ENCODE measurements around the gene PLCXD1.
"Not testable (repeated sequence)": the region's sequence is repeated elsewhere in the genome, so short reads cannot be mapped to it uniquely, and the experiment has no call there.

Gene PLCXD1

GRCh38 chrX:255923-256331 is 25.3 kb upstream of the PLCXD1 start:
- Histone ChIP-seq H3K4me3 (ENCODE audit: low read length) (no peak overlapping the region), H3K36me3 (ENCODE audit: control insufficient read depth, low read depth, low read length) (no peaks in the 10 kb centered on the region), H3K27ac (ENCODE audit: low read length) (no peak overlapping the region), H3K27me3 (ENCODE audit: control insufficient read depth, insufficient read depth, low read length) (no peaks in the 10 kb centered on the region), H3K9me3 (ENCODE audit: control insufficient read depth, low read depth, low read length) (no peaks in the 10 kb centered on the region), H3K9ac (ENCODE audit: low read length) (no peak overlapping the region), H3K4me1 (ENCODE audit: control insufficient read depth, low read depth, low read length) (peaks cover 6% of the 10 kb centered on the region)

- H3K9me3 ChIP-seq (ENCODE audit: control insufficient read depth, low read depth, low read length); H3K27me3 ChIP-seq (ENCODE audit: control insufficient read depth, insufficient read depth, low read length); H3K4me1 ChIP-seq (ENCODE audit: control insufficient read depth, low read depth, low read length); H3K36me3 ChIP-seq (ENCODE audit: control insufficient read depth, low read depth, low read length); H3K27ac ChIP-seq (ENCODE audit: low read length); H3K9ac ChIP-seq (ENCODE audit: low read length); H3K4me3 ChIP-seq (ENCODE audit: low read length): not testable (repeated sequence)
Measured at GRCh38 chrX:257054-257453, 24.1 kb upstream of the PLCXD1 start.

DNA sequence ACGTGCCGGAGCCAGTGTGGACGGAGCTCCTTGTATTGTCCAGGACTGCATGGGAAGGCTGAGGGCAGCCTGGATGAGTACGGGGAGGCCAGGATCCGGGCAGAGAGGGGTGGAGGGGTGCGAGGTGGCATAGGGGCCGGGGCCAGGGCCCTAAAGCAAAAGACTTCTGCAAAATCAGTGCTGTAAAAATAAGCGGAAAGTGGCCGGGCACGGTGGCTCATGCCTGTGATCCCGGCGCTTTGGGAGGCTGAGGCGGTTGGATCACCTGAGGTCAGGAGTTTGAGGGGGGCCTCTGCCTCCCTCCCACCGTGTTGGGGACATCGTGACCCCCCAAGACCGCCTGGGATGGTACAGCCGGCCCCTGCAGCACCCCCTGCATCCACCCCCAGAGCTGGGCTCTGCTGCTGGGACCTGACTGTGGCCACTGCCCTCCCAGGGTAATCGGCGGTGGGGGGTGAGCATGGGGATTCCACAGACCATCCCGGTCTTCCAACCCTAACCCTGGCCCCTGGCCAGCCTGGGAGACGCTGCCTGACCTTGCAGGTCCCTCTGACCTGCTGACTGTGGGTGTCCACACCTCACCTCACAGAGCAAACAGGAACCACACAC is 23.4 kb upstream of the PLCXD1 start:
- Histone ChIP-seq H3K27ac (ENCODE audit: low read length) (no peak overlapping the region), H3K4me3 (ENCODE audit: low read length) (no peak overlapping the region), H3K9ac (ENCODE audit: low read length) (no peak overlapping the region), H3K9me3 (ENCODE audit: control insufficient read depth, low read depth, low read length) (no peaks in the 10 kb centered on the region), H3K4me1 (ENCODE audit: control insufficient read depth, low read depth, low read length) (peaks cover 6% of the 10 kb centered on the region), H3K27me3 (ENCODE audit: control insufficient read depth, insufficient read depth, low read length) (no peaks in the 10 kb centered on the region), H3K36me3 (ENCODE audit: control insufficient read depth, low read depth, low read length) (no peaks in the 10 kb centered on the region)

DNA sequence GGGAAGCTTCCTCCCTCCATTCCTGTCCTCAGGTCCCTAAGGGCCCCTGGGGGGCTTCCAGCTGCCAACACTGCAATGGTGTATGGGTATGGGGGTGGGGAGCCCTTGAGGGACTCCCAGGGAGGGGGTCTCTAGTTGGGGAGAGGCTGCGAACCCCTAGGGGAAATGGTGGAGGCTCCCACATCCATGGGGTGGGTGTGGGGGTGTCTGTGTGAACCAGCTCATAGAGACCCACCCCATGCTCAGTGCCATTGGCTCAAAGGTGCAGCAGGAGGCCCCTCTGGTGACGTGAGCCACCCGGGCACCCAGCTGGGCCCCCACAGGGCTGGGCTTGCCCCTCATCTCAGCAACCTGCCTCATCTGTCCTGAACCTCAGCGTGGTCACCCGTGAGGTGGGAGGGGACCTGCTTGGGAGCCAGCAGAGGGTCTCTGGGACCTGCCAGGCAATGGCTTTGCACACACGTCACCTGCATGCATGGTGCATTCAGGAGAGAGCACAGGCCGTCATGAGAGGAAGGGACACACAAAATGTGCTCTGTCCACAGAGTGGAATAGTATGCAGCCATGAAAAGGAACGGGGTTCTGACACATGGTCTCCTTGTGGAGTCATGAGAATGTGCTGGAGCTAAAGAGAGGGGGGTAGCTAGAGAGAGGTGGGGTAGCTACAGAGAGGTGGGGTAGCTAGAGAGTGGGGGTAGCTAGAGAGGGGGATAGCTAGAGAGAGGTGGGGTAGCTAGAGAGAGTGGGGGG is 22.7 kb upstream of the PLCXD1 start:
- Histone ChIP-seq H3K27ac (ENCODE audit: low read length) (no peak overlapping the region), H3K9me3 (ENCODE audit: control insufficient read depth, low read depth, low read length) (no peaks in the 10 kb centered on the region), H3K4me1 (ENCODE audit: control insufficient read depth, low read depth, low read length) (peaks cover 6% of the 10 kb centered on the region), H3K36me3 (ENCODE audit: control insufficient read depth, low read depth, low read length) (no peaks in the 10 kb centered on the region), H3K27me3 (ENCODE audit: control insufficient read depth, insufficient read depth, low read length) (no peaks in the 10 kb centered on the region), H3K9ac (ENCODE audit: low read length) (no peak overlapping the region), H3K4me3 (ENCODE audit: low read length) (no peak overlapping the region)

DNA sequence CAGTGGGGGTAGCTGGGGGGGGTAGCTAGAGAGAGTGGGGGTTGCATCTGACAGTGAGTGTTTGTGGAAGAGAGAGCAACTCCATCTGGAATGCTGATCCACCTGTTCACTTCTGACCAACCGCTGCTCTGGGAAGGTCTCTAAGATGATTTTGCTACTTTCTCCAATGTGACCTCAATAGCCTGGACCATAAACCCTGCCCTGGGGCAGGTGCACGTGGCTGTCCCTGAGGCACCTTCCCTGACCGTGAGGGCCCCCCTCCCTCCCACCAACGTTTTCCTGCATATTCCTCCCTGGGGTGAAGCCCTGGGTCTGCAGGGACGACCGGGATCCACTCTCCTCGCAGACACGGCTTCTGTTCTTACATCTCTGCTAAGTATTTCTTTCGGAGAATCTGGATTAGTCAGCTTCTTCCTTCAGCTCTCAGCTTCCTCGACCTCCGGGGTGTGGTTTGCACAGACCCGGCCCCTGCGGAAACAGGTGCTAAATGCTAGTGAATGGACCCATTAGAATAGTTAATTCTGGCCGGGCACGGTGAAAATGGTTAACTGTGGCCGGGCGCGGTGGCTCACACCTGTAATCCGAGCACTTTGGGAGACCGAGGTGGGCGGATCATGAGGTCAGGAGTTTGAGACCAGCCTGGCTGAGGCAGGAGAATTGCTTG is 21.4 kb upstream of the PLCXD1 start:
- Histone ChIP-seq H3K9ac (ENCODE audit: low read length) (no peak overlapping the region), H3K36me3 (ENCODE audit: control insufficient read depth, low read depth, low read length) (no peaks in the 10 kb centered on the region), H3K27me3 (ENCODE audit: control insufficient read depth, insufficient read depth, low read length) (no peaks in the 10 kb centered on the region), H3K4me1 (ENCODE audit: control insufficient read depth, low read depth, low read length) (peaks cover 6% of the 10 kb centered on the region), H3K4me3 (ENCODE audit: low read length) (no peak overlapping the region), H3K27ac (ENCODE audit: low read length) (no peak overlapping the region), H3K9me3 (ENCODE audit: control insufficient read depth, low read depth, low read length) (no peaks in the 10 kb centered on the region)

DNA sequence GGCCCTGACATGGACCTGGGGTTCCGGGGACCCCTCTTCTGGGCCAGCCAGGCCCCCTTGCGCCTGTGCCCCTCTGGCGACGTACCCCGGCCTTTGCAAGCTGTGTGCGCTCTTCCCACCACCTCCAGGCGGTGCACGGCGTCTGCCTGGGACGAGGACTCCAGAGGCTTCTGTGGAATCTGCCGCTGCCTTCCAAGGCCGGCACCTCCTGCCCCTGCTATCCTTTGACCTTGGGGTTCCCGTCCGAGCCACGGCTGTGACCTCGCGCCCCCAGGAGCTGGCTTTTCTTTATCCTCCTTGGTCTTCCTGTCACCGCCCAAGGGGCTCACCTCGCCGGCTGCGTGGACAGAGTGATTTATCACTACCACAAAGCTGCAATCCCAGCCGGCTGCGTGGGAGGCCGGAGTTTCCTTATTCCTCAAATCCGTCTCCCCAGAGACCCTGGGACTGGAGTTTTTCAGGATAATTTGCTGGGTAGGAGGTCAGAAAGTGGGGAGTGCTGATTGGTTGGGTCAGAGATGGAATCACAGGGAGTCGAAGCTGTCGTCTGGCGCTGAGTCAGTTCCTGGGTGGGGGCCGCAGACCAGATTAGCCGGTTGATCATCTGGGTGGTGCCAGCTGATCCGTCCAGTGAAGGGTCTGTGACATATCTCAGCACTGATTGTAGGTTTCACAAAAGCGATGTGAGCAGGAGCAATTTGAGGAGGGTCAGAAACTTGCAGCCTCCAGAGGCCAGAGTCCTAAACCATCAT is 19.8 kb upstream of the PLCXD1 start:
- Histone ChIP-seq H3K36me3 (ENCODE audit: control insufficient read depth, low read depth, low read length) (no peaks in the 10 kb centered on the region), H3K4me1 (ENCODE audit: control insufficient read depth, low read depth, low read length) (peaks cover 6% of the 10 kb centered on the region), H3K9me3 (ENCODE audit: control insufficient read depth, low read depth, low read length) (no peaks in the 10 kb centered on the region), H3K27ac (ENCODE audit: low read length) (no peak overlapping the region), H3K27me3 (ENCODE audit: control insufficient read depth, insufficient read depth, low read length) (no peaks in the 10 kb centered on the region), H3K4me3 (ENCODE audit: low read length) (no peak overlapping the region), H3K9ac (ENCODE audit: low read length) (no peak overlapping the region)

GRCh38 chrX:261919-262352 is 19.2 kb upstream of the PLCXD1 start:
- H3K27ac ChIP-seq (ENCODE audit: low read length) = no peak overlapping the region
- H3K9me3 ChIP-seq (ENCODE audit: control insufficient read depth, low read depth, low read length) = no peaks in the 10 kb centered on the region
- H3K27me3 ChIP-seq (ENCODE audit: control insufficient read depth, insufficient read depth, low read length) = no peaks in the 10 kb centered on the region
- H3K36me3 ChIP-seq (ENCODE audit: control insufficient read depth, low read depth, low read length) = no peaks in the 10 kb centered on the region
- H3K4me3 ChIP-seq (ENCODE audit: low read length) = no peak overlapping the region
- H3K9ac ChIP-seq (ENCODE audit: low read length) = no peak overlapping the region
- H3K4me1 ChIP-seq (ENCODE audit: control insufficient read depth, low read depth, low read length) = peaks cover 6% of the 10 kb centered on the region

GRCh38 chrX:262381-262909 is 18.7 kb upstream of the PLCXD1 start:
- Histone ChIP-seq H3K36me3 (ENCODE audit: control insufficient read depth, low read depth, low read length) (no peaks in the 10 kb centered on the region), H3K27ac (ENCODE audit: low read length) (no peak overlapping the region), H3K9ac (ENCODE audit: low read length) (no peak overlapping the region), H3K4me1 (ENCODE audit: control insufficient read depth, low read depth, low read length) (peaks cover 6% of the 10 kb centered on the region), H3K9me3 (ENCODE audit: control insufficient read depth, low read depth, low read length) (no peaks in the 10 kb centered on the region), H3K27me3 (ENCODE audit: control insufficient read depth, insufficient read depth, low read length) (no peaks in the 10 kb centered on the region), H3K4me3 (ENCODE audit: low read length) (no peak overlapping the region)

GRCh38 chrX:264006-264405 is 17.2 kb upstream of the PLCXD1 start:
- not testable (repeated sequence) for H3K27me3 ChIP-seq (ENCODE audit: control insufficient read depth, insufficient read depth, low read length); H3K27ac ChIP-seq (ENCODE audit: low read length); H3K9ac ChIP-seq (ENCODE audit: low read length); H3K36me3 ChIP-seq (ENCODE audit: control insufficient read depth, low read depth, low read length); H3K4me1 ChIP-seq (ENCODE audit: control insufficient read depth, low read depth, low read length); H3K9me3 ChIP-seq (ENCODE audit: control insufficient read depth, low read depth, low read length); H3K4me3 ChIP-seq (ENCODE audit: low read length)

DNA sequence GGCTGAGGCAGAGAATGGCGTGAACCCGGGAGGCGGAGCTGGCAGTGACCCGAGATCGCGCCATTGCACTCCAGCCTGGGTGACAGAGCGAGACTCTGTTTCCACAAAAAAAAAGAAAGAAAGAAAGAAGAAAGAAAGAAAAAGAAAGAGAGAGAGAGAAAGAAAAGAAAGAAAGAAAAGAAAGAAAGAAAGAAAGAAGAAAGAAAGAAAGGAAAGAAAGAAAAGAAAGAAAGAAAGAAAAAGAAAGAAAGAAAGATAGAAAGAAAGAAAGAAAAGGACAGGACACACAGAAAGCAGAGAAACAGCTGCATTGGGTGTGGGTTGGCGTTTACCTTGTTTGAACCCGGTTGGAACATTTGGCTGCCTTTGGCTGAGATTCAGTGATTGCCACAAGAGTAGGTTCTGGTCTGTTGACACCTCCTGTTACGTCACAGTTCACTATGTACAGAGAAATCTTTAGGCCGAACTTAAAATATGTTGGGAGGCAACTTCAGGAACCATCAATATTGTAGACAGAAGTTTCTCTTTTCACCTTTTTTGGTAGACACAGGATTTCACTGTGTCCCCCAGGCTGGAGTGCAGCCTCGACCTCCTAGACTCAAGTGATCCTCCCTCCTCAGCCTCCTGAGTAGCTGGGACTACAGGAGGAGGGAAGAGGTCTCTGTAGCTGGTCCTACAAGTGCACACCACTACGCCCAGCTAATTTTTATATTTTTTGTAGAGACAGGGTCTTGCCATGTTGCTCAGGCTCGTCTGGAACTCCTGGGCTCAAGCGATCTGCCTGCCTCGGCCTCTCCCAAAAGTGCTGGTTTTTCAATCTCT is 16.3 kb upstream of the PLCXD1 start:
- no peak overlapping the region for H3K9ac ChIP-seq (ENCODE audit: low read length)
- no peaks in the 10 kb centered on the region for H3K36me3 ChIP-seq (ENCODE audit: control insufficient read depth, low read depth, low read length)
- H3K9me3 ChIP-seq (ENCODE audit: control insufficient read depth, low read depth, low read length) = no peaks in the 10 kb centered on the region
- H3K27me3 ChIP-seq (ENCODE audit: control insufficient read depth, insufficient read depth, low read length) = no peaks in the 10 kb centered on the region
- H3K27ac ChIP-seq (ENCODE audit: low read length) = no peak overlapping the region
- no peak overlapping the region for H3K4me3 ChIP-seq (ENCODE audit: low read length)
- H3K4me1 ChIP-seq (ENCODE audit: control insufficient read depth, low read depth, low read length) = peaks cover 4% of the 10 kb centered on the region

DNA sequence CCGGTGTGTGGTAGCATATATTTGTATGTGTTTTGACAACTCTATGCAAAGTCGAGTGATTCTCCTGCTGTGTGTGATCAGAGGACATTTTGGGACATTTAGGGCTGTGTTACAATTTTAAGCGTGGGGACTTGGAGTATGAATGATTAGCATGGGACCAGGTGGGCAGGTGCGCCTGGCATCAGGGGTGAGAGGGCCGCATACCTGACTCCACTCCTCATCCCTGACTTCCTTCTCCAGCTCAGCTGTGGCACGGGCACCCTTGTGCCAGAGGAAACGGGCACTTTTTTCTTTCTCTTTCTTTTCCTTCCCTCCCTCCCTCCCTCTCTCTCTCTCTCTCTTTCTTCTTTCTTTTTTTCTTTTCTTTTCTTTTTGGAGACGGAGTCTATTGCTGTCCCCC is 15.7 kb upstream of the PLCXD1 start:
- Histone ChIP-seq H3K4me1 (ENCODE audit: control insufficient read depth, low read depth, low read length) (no peaks in the 10 kb centered on the region), H3K36me3 (ENCODE audit: control insufficient read depth, low read depth, low read length) (no peaks in the 10 kb centered on the region), H3K27ac (ENCODE audit: low read length) (no peak overlapping the region), H3K27me3 (ENCODE audit: control insufficient read depth, insufficient read depth, low read length) (no peaks in the 10 kb centered on the region), H3K9me3 (ENCODE audit: control insufficient read depth, low read depth, low read length) (no peaks in the 10 kb centered on the region), H3K9ac (ENCODE audit: low read length) (no peak overlapping the region), H3K4me3 (ENCODE audit: low read length) (no peak overlapping the region)

All from iPS-18a (cell line).